Right lobe of liver (tissue), 6 donors: Measurements from ENCODE around the gene IL24. TPM values are rescaled to one million over a fixed set of nuclear protein-coding genes. Genes with fewer than 3 reads are reported as not detected.

ENCODE experiments used
- ATAC-seq, 4 donors: fragments of 200-7000 bp; cut with Tn5 transposase; one replicate each; pipeline ENCODE4 v1.9.1; 2020; ENCODE audit warnings: mild to moderate bottlenecking in 4 of 4, moderate library complexity in 4 of 4
- DNase-seq, 3 donors: peaks; one replicate each; pipeline ENCODE4 v3.0.0-alpha.2; 2020
- H3K27ac ChIP-seq, 3 donors: fragments of 200-600 bp; one replicate each; pipeline ENCODE4 v1.8.0; 2022
- H3K27me3 ChIP-seq, 2 donors: fragments of 200-600 bp; one replicate each; pipeline ENCODE4 v1.8.0; 2022
- H3K36me3 ChIP-seq, 4 donors: fragments of 200-600 bp; sonication (generic) in 1 of 4; one replicate each; pipeline versions ENCODE4 v1.5.1 to v1.8.0; 2017 to 2022; ENCODE audit warnings: control low read depth in 1 of 4
- H3K4me1 ChIP-seq, 4 donors: fragments of 200-600 bp; sonication (generic) in 1 of 4; one replicate each; pipeline versions ENCODE4 v1.5.1 to v1.8.0; 2017 to 2022; ENCODE audit warnings: control low read depth in 1 of 4
- H3K4me3 ChIP-seq, 3 donors: fragments of 200-600 bp; one replicate each; pipeline ENCODE4 v1.8.0; 2022
- H3K9me3 ChIP-seq, 4 donors: fragments of 200-600 bp; sonication (generic) in 1 of 4; one replicate each; pipeline versions ENCODE4 v1.5.1 to v1.8.0; 2017 to 2022; ENCODE audit warnings: control low read depth in 1 of 4
- CTCF ChIP-seq, 4 donors: fragments of 200-600 bp in 3 of 4; fragments of 450-650 bp in 1 of 4; IDR thresholded peaks; one replicate each; pipeline versions ENCODE4 v1.5.1 to v1.8.0; 2016 to 2022; ENCODE audit warnings: antibody characterized with exemption in 4 of 4, mild to moderate bottlenecking in 2 of 4
- POLR2A ChIP-seq: fragments of 450-650 bp; IDR thresholded peaks from one replicate; pipeline ENCODE4 v1.6.1; 2017; ENCODE audit warnings: antibody characterized with exemption, mild to moderate bottlenecking
- WGBS: methylation state at CpG from one replicate; pipeline ENCODE4 v1.1.6; 2018; ENCODE audit warnings: low coverage, low lambda C conversion rate; ENCODE audit not compliant: insufficient coverage; ENCODE audit errors: missing lambda C conversion rate; 5-methylcytosine and 5-hydroxymethylcytosine counted together
- intact Hi-C, 2 donors: fragments of 100-400 bp; cut with DNase I; formaldehyde crosslinking; loops; one replicate each; pipeline versions ENCODE4 v1.11.2 to v1.14.1; 2022
- total RNA-seq, 6 experiments: library from RNA; depleted of rRNA in 2 of 6; stranded (reverse); fragments of >200 nt in 2 of 6; fragmentation: NEBNext Ultra II Directional in 3 of 6; extraction: Animal tissue kit (Norgen Biotek cat#: 25700) in 3 of 6; gene quantifications; one replicate each; pipeline versions ENCODE4 v1.1.0 to v1.2.4, GENCODE V29; 2016 to 2023
- donor health status: DM: no; HTN: yes; CAD: no.
- donor health status: DM: no; HTN: no; CAD: no.
- donor health status: DM: no; HTN: no; CAD: no.
- donor health status: DM: no; HTN: yes; CAD: no.
- donor health status: DM: no; HTN: yes; CAD: no.

The IL24 gene
- total RNA-seq, 6 experiments from 2014 or later, result not detected

GRCh38 chr1:206947255-206947654 lies 50.0 kb downstream of the IL24 start:
- no peaks in the 10 kb centered on the region for H3K9me3 ChIP-seq
- intact Hi-C loops, result no loop called here
- DNase-seq, result no peak
- H3K36me3 ChIP-seq, result no peaks in the 10 kb centered on the region
- no peaks in the 10 kb centered on the region for H3K27me3 ChIP-seq
- no peak overlapping the region for H3K27ac ChIP-seq
- H3K4me3 ChIP-seq, result no peak overlapping the region
- no peak for TF ChIP-seq POLR2A
- TF ChIP-seq CTCF (IDR thresholded peaks at IDR 0.05), result no peak
- 70% methylated on average over 3 of the region's 3 CpGs for WGBS
- peaks cover 0 to 68% (median 23%) of the 10 kb centered on the region in 4 donors for H3K4me1 ChIP-seq
- ATAC-seq, result no peak

DNA sequence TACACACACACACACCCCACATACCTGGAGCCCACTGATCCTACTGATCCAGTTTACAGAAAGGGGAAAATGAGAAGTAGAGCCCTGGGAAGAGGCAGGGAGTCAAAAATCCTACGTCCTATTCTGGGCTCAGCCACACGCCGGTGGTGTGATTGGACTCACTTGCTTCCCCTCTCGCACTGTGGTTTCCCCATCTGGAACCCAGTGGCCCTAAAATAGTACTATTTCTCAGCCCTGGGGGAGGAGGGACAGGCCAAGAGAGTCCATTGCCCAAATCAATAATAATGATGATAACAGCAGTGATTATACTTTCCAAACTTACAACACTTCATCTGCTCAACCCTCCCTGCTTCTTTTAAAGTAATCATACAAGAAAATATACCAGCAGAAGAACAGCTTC lies 52.0 kb downstream of the IL24 start:
- H3K4me3 ChIP-seq, result peak overlapping the region in 1 of 3 donors; percentile 14
- peak overlapping the region; percentile 37 to 82 (median 39) for H3K27ac ChIP-seq
- TF ChIP-seq CTCF (IDR thresholded peaks at IDR 0.05), result no peak
- DNase-seq (peak; percentile 53 to 77 (median 76)), ATAC-seq (peak; percentile 49 to 65 (median 60))
- no peaks in the 10 kb centered on the region for H3K27me3 ChIP-seq
- WGBS, result 4% methylated on average over 4 of the region's 4 CpGs
- H3K4me1 ChIP-seq, result peaks cover 0 to 83% (median 30%) of the 10 kb centered on the region in 4 donors
- no peaks in the 10 kb centered on the region for H3K9me3 ChIP-seq
- H3K36me3 ChIP-seq, result no peaks in the 10 kb centered on the region
- intact Hi-C loops, result no loop called here

DNA sequence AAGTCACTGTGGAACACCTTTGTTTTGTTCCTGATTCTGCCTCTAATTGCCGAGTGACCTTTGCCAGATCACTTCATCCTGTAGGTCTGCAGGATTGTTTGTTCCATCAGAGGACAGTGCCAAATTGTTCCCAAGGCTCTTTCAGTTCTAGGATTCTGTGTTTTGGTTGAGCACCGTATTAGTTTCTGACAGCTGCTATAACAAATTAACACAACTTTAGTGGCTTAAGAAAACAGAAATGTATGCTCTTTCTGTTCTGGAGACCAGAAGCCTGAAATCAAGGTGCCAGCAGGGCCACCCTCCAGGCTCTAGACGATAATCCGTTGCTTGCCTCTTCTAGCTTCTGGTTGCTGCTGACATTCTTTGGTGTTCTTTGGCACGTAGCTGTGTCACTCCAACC lies 52.4 kb downstream of the IL24 start:
- Histone ChIP-seq H3K9me3 (no peaks in the 10 kb centered on the region), H3K36me3 (no peaks in the 10 kb centered on the region), H3K27me3 (no peaks in the 10 kb centered on the region), H3K4me1 (peaks cover 0 to 83% (median 33%) of the 10 kb centered on the region in 4 donors), H3K27ac (peak overlapping the region in 1 of 3 donors; percentile 82), H3K4me3 (no peak overlapping the region)
- no peak for ATAC-seq
- 45% methylated on average over 5 of the region's 5 CpGs for WGBS
- intact Hi-C loops, result no loop called here
- no peak for DNase-seq
- no peak for TF ChIP-seq POLR2A
- TF ChIP-seq CTCF (IDR thresholded peaks at IDR 0.05), result no peak

GRCh38 chr1:206951318-206952100 lies 54.3 kb downstream of the IL24 start:
- ATAC-seq, result peak; percentile 72 to 86 (median 80)
- no peaks in the 10 kb centered on the region for H3K27me3 ChIP-seq
- H3K9me3 ChIP-seq, result no peaks in the 10 kb centered on the region
- WGBS, result 24% methylated on average over 4 of the region's 4 CpGs
- peak in 2 of 3 donors; percentile 39 to 70 for DNase-seq
- H3K4me3 ChIP-seq, result no peak overlapping the region
- intact Hi-C loops, result no loop called here
- TF ChIP-seq CTCF (IDR thresholded peaks at IDR 0.05) (no peak), POLR2A (peak; percentile 43)
- peak overlapping the region; percentile 65 to 82 (median 65) for H3K27ac ChIP-seq
- H3K4me1 ChIP-seq, result peaks cover 0 to 83% (median 37%) of the 10 kb centered on the region in 4 donors
- H3K36me3 ChIP-seq, result no peaks in the 10 kb centered on the region
